Raji (cell line): ENCODE results near the gene NLRP9.

Experiments
- POLR2A ChIP-seq: IDR thresholded peaks from 2 replicates; pipeline ENCODE4 v1.6.1; 2011; ENCODE audit warnings: low read depth, low read length, control low read depth; ENCODE audit not compliant: insufficient read depth

NLRP9 gene

DNA sequence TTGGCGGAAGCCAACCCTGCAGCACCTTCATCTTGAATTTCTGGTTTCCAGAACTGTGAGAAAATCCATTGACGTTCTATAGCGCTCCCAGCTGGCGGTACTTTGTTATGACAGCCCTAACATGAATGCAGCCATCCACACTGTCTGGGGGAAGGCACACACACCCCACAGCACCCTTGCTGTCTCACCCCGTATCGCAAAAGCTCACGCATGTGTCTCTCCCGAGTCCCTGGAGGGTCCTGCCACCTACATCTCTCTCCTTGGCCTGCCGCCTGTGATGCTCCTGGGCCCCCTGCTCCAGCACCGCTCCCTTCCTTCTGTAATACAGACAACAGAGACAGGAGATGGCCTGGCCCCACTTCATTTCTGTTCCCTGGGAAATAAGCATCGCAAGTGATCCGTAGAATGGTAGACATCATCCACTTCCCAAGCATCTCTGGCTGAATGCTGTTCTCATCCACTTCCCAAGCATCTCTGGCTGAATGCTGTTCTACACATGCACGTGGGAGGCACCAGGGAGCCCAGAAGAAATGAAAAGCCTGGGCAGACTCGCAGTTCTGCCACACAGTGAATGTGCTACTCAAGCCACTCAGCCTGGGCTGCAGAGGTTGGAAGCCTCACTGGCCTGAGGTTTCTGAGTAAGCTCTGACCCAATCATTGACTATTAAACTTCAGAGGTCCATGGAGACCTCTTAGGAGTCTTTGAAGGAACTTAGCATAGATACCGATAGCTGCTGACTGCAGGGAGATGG is 33.5 kb downstream of the NLRP9 start:
- TF ChIP-seq POLR2A: no peak

- no peak for TF ChIP-seq POLR2A
Measured at GRCh38 chr19:55703790-55704215, 34.4 kb downstream of the NLRP9 start.

DNA sequence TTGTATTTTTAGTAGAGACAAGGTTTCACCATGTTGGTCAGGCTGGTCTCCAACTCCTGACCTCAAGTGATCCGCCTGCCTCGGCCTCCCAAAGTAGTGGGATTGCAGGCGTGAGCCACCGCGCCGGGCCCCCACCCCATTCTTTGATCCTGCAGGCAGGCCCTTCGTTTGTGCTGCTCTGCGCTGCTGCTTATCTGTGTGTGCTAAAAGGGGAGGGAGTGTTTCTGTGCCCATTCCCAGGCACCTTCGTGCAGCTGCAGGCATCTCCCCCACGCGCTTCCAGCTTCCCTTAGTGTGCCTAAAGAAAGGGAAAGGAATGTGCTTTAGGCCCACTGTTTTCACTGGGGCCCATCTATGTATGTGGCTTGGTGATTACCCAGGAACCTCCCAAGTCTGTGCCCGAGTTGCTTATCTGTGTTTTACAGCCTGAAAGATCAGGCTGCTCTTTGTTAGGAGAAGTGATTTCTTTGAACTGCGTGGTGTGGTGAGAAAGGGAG is 36.0 kb downstream of the NLRP9 start:
- TF ChIP-seq POLR2A: no peak

- TF ChIP-seq POLR2A: no peak
Measured at GRCh38 chr19:55700813-55701212, 37.4 kb downstream of the NLRP9 start.

DNA sequence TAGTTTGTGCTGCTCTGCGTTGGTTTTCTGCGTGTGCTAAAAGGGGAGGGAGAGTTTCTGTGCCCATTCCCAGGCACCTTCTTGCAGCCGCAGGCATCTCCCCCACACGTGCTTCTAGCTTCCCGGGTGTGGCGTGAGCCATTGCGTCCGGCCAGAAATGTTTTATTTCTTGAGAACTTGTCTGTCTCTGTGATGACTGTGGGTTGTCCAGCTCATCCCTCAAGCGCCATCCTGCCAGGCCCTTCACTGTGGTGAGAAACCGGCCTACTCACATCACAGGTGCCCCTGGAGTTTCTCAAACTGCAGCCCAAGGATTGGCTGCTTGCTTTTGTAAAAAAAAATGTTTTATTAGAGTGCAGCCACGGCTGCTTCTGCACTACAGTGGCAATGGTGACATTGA is 39.0 kb downstream of the NLRP9 start:
- TF ChIP-seq POLR2A: no peak

DNA sequence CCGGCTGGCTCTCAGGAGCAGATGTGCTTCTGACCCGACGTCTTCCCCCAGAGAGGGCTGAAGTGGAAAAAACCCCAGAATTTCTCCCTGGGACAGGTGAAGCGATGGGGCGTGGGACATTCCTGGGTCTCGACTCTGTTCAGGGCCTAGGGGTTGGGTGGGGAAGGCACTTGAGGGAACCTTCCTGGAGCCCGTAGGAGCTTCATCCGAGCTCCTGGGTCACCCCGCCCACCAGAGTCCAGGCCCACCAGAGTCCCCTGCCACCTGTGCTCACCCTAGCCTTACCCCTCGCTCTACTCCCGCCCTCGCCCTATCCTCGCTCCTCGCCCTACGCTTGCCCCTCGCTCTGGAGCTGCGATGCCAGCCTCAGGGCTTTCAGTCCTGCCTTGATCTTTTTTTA is 39.9 kb downstream of the NLRP9 start:
- TF ChIP-seq POLR2A: no peak

DNA sequence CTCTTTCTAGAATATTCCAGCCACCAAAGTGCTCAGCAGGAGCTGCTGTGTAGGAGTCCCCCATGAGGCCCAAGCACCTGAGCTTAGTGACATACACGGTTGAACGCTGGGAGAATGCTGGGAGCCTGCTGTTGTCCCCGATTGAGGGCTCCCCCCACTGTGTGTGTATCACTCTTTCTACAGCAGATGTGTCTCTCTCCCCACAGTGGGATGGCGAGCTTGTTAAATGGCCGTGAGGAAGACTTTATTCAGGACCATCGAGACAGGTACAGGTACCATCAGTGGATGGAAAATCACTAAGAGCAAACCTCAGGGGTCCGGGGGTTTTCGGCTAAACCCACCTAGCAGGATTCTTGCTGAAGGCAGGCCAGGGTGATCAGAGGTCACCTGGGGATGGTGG is 40.5 kb downstream of the NLRP9 start:
- no peak for TF ChIP-seq POLR2A

DNA sequence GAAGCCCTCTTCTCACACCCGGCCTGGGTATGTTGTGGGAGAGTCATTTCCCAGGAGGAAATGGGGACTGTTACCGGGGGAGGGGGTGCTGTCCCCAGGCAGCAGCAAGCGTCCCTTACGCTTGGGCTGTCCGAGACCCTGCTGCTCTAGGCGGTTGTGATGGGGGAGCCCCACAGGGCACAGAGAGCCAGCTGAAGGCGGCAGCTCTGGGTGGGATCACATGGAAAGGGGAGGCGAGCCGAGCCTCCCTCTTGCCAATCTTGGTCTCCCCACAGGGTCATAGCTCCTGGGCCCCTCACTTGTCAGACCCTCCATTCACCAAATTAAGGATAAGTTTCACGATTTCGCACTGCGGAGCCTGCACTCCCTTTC is 41.1 kb downstream of the NLRP9 start:
- TF ChIP-seq POLR2A: no peak

DNA sequence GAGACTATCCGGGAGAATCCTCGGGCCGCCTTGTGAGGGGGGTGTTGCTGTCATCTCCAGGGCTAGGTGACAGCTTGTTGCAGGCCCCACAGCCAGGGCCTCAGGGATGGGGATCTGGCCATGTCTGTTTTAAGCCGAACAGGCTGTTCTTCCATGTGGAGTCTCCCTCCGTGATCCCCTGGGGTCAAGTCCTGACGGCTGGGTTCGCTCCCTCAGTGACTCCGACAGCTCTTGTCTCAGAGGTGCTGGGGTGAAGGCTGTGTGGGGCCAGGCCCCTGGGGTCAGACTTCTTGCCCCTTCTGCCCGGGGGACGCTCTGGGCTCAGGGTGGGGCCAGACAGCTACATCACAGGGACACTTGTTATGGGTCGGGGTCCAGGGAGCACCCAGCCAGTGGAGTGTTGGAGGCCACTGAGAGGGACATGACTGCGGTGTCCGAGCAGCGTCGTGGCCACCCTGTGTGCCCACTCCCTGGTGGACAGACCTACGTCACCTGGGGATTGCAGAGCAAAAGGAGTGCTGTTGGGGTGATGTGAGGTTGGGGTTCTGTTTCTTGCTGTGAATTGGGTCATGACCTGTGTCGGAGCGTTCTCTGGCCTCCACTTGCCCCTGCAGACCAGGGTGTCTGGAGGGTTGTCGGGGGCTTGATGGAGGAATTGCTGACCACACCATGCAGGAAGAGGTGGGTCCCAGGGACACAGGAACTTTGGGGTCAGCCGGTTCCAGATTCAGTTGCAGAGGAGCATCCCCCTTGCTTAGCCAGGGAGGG is 41.7 kb downstream of the NLRP9 start:
- TF ChIP-seq POLR2A: no peak

DNA sequence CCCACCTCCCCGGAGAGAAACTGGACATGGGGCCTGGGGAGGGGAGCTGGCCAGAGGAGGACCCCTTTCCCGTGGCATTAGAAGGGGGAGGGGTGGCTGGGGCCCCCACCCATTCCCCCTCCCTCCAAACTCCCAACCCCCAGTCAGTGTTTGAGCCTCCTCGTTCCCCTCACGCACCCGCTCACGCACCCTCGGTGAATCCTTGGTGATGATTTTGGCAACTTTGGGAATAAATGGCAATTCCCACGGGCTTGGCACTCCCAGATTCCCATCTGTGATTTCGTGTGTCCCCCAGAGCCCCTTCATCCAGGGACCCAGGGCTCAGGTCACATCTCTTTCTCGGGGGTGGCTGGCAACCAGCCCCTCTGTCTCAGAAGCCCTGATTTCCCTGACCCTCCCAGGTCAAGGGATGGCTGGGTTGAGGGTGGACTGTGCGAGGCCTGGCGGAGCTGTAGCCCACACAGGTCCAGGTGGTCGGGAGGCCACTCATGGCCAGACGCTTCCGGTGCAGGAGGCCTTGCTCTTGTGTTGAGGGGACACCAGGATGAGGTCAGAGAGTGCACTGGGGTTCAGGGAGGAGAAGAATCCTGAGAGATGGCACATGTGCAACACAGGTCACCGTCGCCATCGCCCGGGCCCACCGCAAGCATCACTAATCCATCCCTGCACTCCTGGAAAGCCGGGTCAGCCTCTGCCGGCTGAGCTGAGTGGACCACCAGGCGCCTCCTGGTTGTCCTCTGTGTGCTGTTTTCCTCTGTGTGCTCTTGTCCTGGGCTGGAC is 42.5 kb downstream of the NLRP9 start:
- TF ChIP-seq POLR2A: no peak

- TF ChIP-seq POLR2A: no peak
Measured at GRCh38 chr19:55694656-55695491, 43.3 kb downstream of the NLRP9 start.

GRCh38 chr19:55694241-55694655 is 44.0 kb downstream of the NLRP9 start:
- no peak for TF ChIP-seq POLR2A

DNA sequence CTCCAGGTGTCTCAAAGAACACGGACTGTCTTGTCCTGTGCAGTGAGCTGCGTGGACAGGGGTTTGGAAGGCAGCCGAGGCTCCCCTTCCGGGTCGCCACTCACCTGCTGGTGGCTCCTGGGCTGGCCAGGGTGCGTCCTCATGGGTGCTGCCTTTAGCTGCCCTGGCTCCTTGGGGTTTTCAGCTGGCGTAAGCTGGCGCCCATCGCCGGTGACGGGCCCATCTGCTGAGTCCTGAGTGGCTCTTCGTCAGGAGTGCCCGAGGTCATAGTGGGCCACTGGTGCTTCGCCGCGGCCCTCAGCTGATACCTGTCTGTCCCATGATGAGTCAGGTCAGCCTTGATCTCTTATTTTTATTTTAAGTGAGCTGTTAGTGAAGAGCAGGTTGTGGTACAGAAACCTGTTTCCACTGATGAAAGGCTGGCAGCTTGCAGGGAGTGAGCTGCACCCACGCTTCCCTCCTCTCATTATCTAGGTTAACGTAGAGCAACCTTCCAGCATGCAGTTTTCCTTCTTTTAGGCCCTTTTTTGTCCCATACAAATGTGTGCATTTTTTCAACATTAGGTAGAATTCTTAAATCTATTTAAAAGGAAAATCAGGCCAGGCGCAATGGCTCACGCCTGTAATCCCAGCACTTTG is 44.7 kb downstream of the NLRP9 start:
- TF ChIP-seq POLR2A: no peak

DNA sequence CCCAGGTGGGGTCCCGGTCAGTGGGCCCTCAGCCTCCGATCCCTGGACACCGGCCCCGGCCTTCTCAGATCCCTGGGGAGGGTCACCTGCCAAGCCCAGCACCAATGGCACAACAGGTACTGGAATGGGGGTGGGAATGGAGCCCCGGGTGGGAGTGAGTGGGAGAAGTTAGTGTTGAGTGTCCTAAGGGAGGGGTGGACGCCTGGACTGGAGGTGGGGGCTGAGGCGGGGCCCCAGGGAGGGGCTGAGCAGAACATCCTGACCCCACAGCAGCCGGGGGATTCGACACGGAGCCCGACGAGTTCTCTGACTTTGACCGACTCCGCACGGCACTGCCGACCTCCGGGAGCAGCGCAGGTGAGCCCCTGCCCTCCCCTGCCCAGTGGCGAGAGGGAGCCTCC is 45.5 kb downstream of the NLRP9 start:
- TF ChIP-seq POLR2A: no peak
